ENCODE results near the gene SLC45A2. TPM values are rescaled to one million over a fixed set of nuclear protein-coding genes. Genes with fewer than 3 reads are reported as not detected.

The SLC45A2 gene
- total and polyA plus RNA-seq, 9 of the 15 experiments (the other 6 are each of a cell fraction or from before 2014, with no cell fraction given), result 0.03 to 0.29 (median 0.14) TPM; not detected in 4

GRCh38 chr5:33927685-33928084 is 56.8 kb downstream of the SLC45A2 start:
- ATAC-seq (no peak), DNase-seq (ENCODE audit: extremely low read depth in 1 of 4, low spot score in 3 of 4) (no peak), FAIRE-seq (no peak)
- Histone ChIP-seq H4K20me1 (replicated peaks; ENCODE audit: control insufficient read depth, insufficient read depth, low read length) (no peaks in the 10 kb centered on the region), H3K9me1 (ENCODE audit: control insufficient read depth, insufficient read depth, low read length) (no peaks in the 10 kb centered on the region), H3K9ac (ENCODE audit: insufficient read depth in 1 of 2, low read depth in 2 of 2, low read length in 2 of 2) (no peak overlapping the region), H3K27ac (ENCODE audit: extremely low read depth, low read depth, low read length) (no peak overlapping the region), H3K4me1 (replicated peaks in 1 of 2; ENCODE audit: control insufficient read depth in 2 of 2, insufficient read depth in 2 of 2, low read length in 2 of 2) (no peaks in the 10 kb centered on the region), H3K79me2 (ENCODE audit: control insufficient read depth, insufficient read depth, low read length) (no peaks in the 10 kb centered on the region), H3K27me3 (ENCODE audit: control insufficient read depth in 2 of 2, insufficient read depth in 2 of 2, low read length in 2 of 2) (peaks cover 0 to 4% of the 10 kb centered on the region in 2 experiments; a peak in 1 of 5 replicates), H2AFZ (ENCODE audit: low read depth, low read length) (no peak overlapping the region), H3K4me2 (ENCODE audit: insufficient read depth, low read length) (no peak overlapping the region), H3K9me3 (replicated peaks; ENCODE audit: control insufficient read depth, insufficient read depth, low read depth, low read length) (no peaks in the 10 kb centered on the region), H3K4me3 (no peak overlapping the region), H3K36me3 (ENCODE audit: control insufficient read depth, insufficient read depth, low read length) (no peaks in the 10 kb centered on the region)
- no TSS peak for BruUV-seq (replicated peaks)
- 0% methylated on average over 4 of the region's 4 CpGs for whole genome bisulfite sequencing (ENCODE audit: insufficient coverage, low coverage, missing lambda C conversion rate)
- CTCF ChIA-PET (ENCODE audit: low intra/inter-chr PET ratio), result no interaction called here
- POLR2A ChIA-PET, result interaction anchor here (0.7 kb wide), 1 partner anchor 39 kb away, joined by 3 read pairs; no protein-coding TSS in a partner anchor
- in situ Hi-C loops (cut with MboI) (no loop called here), intact Hi-C loops (cut with micrococcal nuclease) (no loop called here)
- TF ChIP-seq HMGXB4 (CRISPR knock-in tag; IDR thresholded peaks at IDR 0.05), result no peak
- TF ChIP-seq KAT8 (IDR thresholded peaks at IDR 0.05; ENCODE audit: low read depth), result no peak
- TF ChIP-seq XRCC4 (IDR thresholded peaks at IDR 0.05; ENCODE audit: extremely low read depth, insufficient read depth, insufficient read length), result no peak
- TF ChIP-seq, protein P1, sequence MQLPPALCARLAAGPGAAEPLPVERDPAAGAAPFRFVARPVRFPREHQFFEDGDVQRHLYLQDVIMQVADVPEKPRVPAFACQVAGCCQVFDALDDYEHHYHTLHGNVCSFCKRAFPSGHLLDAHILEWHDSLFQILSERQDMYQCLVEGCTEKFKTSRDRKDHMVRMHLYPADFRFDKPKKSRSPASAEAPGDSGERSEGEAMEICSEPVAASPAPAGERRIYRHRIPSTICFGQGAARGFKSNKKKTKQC (CRISPR knock-in tag; IDR thresholded peaks at IDR 0.05), result no peak
- TF ChIP-seq PRMT5 (CRISPR knock-in tag; IDR thresholded peaks at IDR 0.05), result no peak
- TF ChIP-seq, protein P2, sequence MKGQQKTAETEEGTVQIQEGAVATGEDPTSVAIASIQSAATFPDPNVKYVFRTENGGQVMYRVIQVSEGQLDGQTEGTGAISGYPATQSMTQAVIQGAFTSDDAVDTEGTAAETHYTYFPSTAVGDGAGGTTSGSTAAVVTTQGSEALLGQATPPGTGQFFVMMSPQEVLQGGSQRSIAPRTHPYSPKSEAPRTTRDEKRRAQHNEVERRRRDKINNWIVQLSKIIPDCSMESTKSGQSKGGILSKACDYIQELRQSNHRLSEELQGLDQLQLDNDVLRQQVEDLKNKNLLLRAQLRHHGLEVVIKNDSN (CRISPR knock-in tag; IDR thresholded peaks at IDR 0.05), result no peak
- no peak for TF ChIP-seq BCL6 (CRISPR knock-in tag; IDR thresholded peaks at IDR 0.05)

All from K562 (cell line).